ENCODE measurements around the gene NR2F1.

GRCh38 chr5:93585767-93586385 is 2.9 kb downstream of the NR2F1 start:
- no peak for TF ChIP-seq CTCF (IDR thresholded peaks at IDR 0.05 in 2 of 3, conservative IDR thresholded peaks at IDR 0.05 in 1 of 3; ENCODE audit: borderline replicate concordance in 1 of 3, insufficient read depth in 1 of 3, low read depth in 2 of 3, low read length in 2 of 3)
- TF ChIP-seq POLR2AphosphoS5 (IDR thresholded peaks at IDR 0.05; ENCODE audit: low read depth, low read length) = no peak
- no peak for TF ChIP-seq ELF1 (IDR thresholded peaks at IDR 0.05; ENCODE audit: borderline replicate concordance, low read depth)
- TF ChIP-seq SP1 (IDR thresholded peaks at IDR 0.05; ENCODE audit: low read depth) = no peak
- TF ChIP-seq POLR2A (IDR thresholded peaks at IDR 0.05; ENCODE audit: borderline replicate concordance, extremely low read depth, insufficient read depth, insufficient read length) = no peak
- no peak for TF ChIP-seq CEBPB (IDR thresholded peaks at IDR 0.05; ENCODE audit: low read depth)
- no peak for TF ChIP-seq REST (IDR thresholded peaks at IDR 0.05; ENCODE audit: low read depth)
- no peak for TF ChIP-seq EZH2 (IDR thresholded peaks at IDR 0.05)
- TF ChIP-seq ZNF274 (IDR thresholded peaks at IDR 0.05; ENCODE audit: low read depth, low read length) = no peak
- TF ChIP-seq JUND (IDR thresholded peaks at IDR 0.05) = no peak
- no peak for TF ChIP-seq EGR1 (IDR thresholded peaks at IDR 0.05; ENCODE audit: low read depth)
- TF ChIP-seq EZH2phosphoT487 (IDR thresholded peaks at IDR 0.05; ENCODE audit: borderline replicate concordance) = no peak
- TF ChIP-seq CBX3 (IDR thresholded peaks at IDR 0.05; ENCODE audit: low read depth) = no peak
- no peak for TF ChIP-seq ZBTB33 (IDR thresholded peaks at IDR 0.05; ENCODE audit: extremely low read depth, insufficient replicate concordance, low read length)

Measured in HCT116 (cell line).